OCI-LY1 (cell line): ENCODE results near the gene S100A5.
"Not testable (repeated sequence)": the region's sequence is repeated elsewhere in the genome, so short reads cannot be mapped to it uniquely, and the experiment has no call there.

Experiments used
- H2AFZ ChIP-seq: fragments of 200-600 bp; sonication (generic), shearing (Covaris generic); 2 replicates; pipeline ENCODE4 v1.6.0; 2014; ENCODE audit warnings: antibody characterized with exemption, mild to moderate bottlenecking, low read length
- H3F3A ChIP-seq: fragments of 200-600 bp; sonication (generic), shearing (Covaris generic); 2 replicates; pipeline ENCODE4 v1.6.0; 2014; ENCODE audit warnings: mild to moderate bottlenecking, antibody characterized with exemption, low read length, moderate library complexity; ENCODE audit not compliant: insufficient read depth
- H3K27ac ChIP-seq: fragments of 200-600 bp; sonication (generic); 2 replicates; pipeline ENCODE4 v1.5.1; 2014; ENCODE audit warnings: low read length, mixed run types, mild to moderate bottlenecking, low read depth; ENCODE audit not compliant: poor library complexity, severe bottlenecking
- H3K27me3 ChIP-seq: fragments of 200-600 bp; sonication (generic); 2 replicates; pipeline ENCODE4 v1.6.0; 2014; ENCODE audit warnings: antibody characterized with exemption, mild to moderate bottlenecking, low read length, moderate library complexity; ENCODE audit not compliant: insufficient read depth
- H3K36me3 ChIP-seq: fragments of 200-600 bp; sonication (generic); 2 replicates; pipeline ENCODE4 v1.6.1; 2014; ENCODE audit warnings: mild to moderate bottlenecking, antibody characterized with exemption, low read length, moderate library complexity, mixed read lengths; ENCODE audit not compliant: insufficient read depth
- H3K4me1 ChIP-seq: fragments of 200-600 bp; sonication (generic); 2 replicates; pipeline ENCODE4 v1.5.1; 2014; ENCODE audit warnings: mild to moderate bottlenecking, low read length, moderate library complexity; ENCODE audit not compliant: insufficient read depth, severe bottlenecking
- H3K4me2 ChIP-seq: fragments of 200-600 bp; sonication (generic), shearing (Covaris generic); 2 replicates; pipeline ENCODE4 v1.6.1; 2014; ENCODE audit warnings: low read length
- H3K4me3 ChIP-seq: fragments of 200-600 bp; sonication (generic); 2 replicates; pipeline ENCODE4 v1.5.1; 2014; ENCODE audit warnings: low read length, low read depth, mild to moderate bottlenecking, mixed read lengths; ENCODE audit not compliant: poor library complexity, severe bottlenecking
- H3K79me2 ChIP-seq: fragments of 200-600 bp; shearing (Covaris generic); 2 replicates; pipeline ENCODE4 v1.6.1; 2016; ENCODE audit warnings: mixed run types, low read length, mixed read lengths; ENCODE audit not compliant: insufficient read depth
- H3K9ac ChIP-seq: fragments of 200-600 bp; sonication (generic), shearing (Covaris generic); 2 replicates; pipeline ENCODE4 v1.6.1; 2014; ENCODE audit warnings: mild to moderate bottlenecking, low read length, mixed read lengths
- H3K9me2 ChIP-seq: fragments of 200-600 bp; sonication (generic), shearing (Covaris generic); 2 replicates; pipeline ENCODE4 v1.6.1; 2014; ENCODE audit warnings: low read depth, mild to moderate bottlenecking, low read length, mixed read lengths
- H3K9me3 ChIP-seq: fragments of 200-600 bp; shearing (Covaris generic); 2 replicates; pipeline ENCODE4 v1.6.1; 2014; ENCODE audit warnings: low read length, mixed read lengths
- H4K20me1 ChIP-seq: fragments of 200-600 bp; sonication (generic), shearing (Covaris generic); 2 replicates; pipeline ENCODE4 v1.6.0; 2016; ENCODE audit warnings: mild to moderate bottlenecking, low read length; ENCODE audit not compliant: insufficient read depth
- EZH2 ChIP-seq: fragments of 200-600 bp; sonication (generic), shearing (Covaris generic); IDR thresholded peaks from 2 replicates; pipeline ENCODE4 v1.8.0; 2017; ENCODE audit warnings: borderline replicate concordance, mixed run types, mild to moderate bottlenecking, antibody characterized with exemption, low read length, moderate library complexity, mixed read lengths
- TF ChIP-seq, protein P1 (sequence below): fragments of 200-600 bp; sonication (generic), shearing (Covaris generic); IDR thresholded peaks from 2 replicates; pipeline ENCODE4 v1.5.1; 2017; ENCODE audit warnings: mild to moderate bottlenecking, antibody characterized with exemption, low read length, moderate library complexity, mixed read lengths

S100A5 gene

DNA sequence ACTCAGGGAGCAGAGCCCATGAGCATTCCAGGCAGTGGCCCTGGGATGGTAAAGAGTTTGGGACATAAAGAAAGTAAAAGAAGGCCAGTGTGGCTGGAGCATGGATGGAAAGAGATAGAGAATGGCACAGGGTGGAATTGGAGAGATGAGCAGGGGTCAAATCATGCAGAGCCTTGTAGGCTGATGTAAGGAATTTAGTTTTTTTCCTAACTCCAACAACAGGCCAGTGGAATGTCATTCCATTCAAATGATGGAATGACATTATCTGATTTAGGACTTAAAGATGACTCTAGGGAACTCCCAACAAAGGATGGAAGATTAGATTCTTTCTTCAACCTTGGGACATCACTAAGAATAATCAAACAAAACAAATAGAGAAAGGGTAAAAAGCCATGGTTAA is 37.8 kb upstream of the S100A5 start:
- Histone ChIP-seq H3K27me3 (no peaks in the 10 kb centered on the region), H3F3A (no peaks in the 10 kb centered on the region), H4K20me1 (no peaks in the 10 kb centered on the region), H3K36me3 (no peaks in the 10 kb centered on the region), H3K9me2 (no peaks in the 10 kb centered on the region; the same call in 1 of the 2 replicates), H3K79me2 (no peaks in the 10 kb centered on the region), H3K9me3 (no peaks in the 10 kb centered on the region), H2AFZ (no peak overlapping the region), H3K27ac (no peak overlapping the region), H3K9ac (no peak overlapping the region), H3K4me1 (no peaks in the 10 kb centered on the region), H3K4me3 (no peak overlapping the region), H3K4me2 (no peak overlapping the region)
- TF ChIP-seq, protein P1, sequence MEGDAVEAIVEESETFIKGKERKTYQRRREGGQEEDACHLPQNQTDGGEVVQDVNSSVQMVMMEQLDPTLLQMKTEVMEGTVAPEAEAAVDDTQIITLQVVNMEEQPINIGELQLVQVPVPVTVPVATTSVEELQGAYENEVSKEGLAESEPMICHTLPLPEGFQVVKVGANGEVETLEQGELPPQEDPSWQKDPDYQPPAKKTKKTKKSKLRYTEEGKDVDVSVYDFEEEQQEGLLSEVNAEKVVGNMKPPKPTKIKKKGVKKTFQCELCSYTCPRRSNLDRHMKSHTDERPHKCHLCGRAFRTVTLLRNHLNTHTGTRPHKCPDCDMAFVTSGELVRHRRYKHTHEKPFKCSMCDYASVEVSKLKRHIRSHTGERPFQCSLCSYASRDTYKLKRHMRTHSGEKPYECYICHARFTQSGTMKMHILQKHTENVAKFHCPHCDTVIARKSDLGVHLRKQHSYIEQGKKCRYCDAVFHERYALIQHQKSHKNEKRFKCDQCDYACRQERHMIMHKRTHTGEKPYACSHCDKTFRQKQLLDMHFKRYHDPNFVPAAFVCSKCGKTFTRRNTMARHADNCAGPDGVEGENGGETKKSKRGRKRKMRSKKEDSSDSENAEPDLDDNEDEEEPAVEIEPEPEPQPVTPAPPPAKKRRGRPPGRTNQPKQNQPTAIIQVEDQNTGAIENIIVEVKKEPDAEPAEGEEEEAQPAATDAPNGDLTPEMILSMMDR, result no peak
- no peak for TF ChIP-seq EZH2

DNA sequence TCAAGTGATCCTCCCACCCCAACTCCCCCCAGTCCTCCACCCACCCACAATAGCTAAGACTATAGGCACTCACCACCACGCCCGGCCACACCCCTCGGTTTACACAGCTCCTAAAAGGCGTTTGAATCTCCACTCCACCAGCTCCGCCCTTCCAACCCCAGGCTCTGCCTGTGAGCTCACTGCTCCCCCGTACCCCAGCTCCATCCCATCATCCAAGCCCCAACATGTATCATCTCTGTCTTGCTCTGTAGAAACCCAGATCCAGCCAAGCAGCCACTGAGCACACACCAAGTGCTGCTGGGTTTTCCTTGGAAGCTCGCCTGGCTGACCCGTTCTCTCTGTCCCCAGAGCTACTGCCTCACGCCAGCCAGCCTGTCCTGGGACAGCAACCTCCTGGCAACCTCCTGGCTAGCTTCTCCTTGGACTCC is 36.9 kb upstream of the S100A5 start:
- Histone ChIP-seq H2AFZ (no peak overlapping the region), H3K27me3 (no peaks in the 10 kb centered on the region), H3K9ac (no peak overlapping the region), H4K20me1 (no peaks in the 10 kb centered on the region), H3K4me1 (no peaks in the 10 kb centered on the region), H3K9me3 (no peaks in the 10 kb centered on the region), H3F3A (no peaks in the 10 kb centered on the region), H3K36me3 (no peaks in the 10 kb centered on the region), H3K79me2 (no peaks in the 10 kb centered on the region), H3K4me2 (no peak overlapping the region), H3K4me3 (no peak overlapping the region), H3K9me2 (no peaks in the 10 kb centered on the region; the same call in 1 of the 2 replicates), H3K27ac (no peak overlapping the region)
- no peak for TF ChIP-seq EZH2
- TF ChIP-seq, protein P1, result no peak

DNA sequence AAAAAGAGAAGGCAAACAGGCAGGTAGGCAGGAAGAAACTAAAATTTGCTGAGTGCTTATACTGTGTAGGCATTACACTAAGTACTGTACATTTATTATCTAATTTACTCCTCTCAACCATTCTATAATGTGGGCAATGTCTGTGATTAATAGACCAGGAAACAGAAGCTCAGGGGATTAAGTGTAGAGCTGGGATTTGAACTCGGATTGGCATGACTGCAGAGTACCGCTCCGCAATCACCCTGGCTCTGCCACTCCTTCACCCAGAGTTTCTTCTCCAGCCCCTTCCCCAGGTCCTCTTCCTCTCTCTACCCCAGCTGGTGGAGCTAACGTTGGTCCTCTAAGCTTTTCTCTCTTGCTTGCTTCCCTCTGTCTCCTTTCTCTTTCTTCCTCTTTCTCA is 36.4 kb upstream of the S100A5 start:
- Histone ChIP-seq H3F3A (no peaks in the 10 kb centered on the region), H3K4me2 (no peak overlapping the region), H3K27ac (no peak overlapping the region), H2AFZ (no peak overlapping the region), H3K9ac (no peak overlapping the region), H3K9me3 (no peaks in the 10 kb centered on the region), H3K4me3 (no peak overlapping the region), H3K36me3 (no peaks in the 10 kb centered on the region), H3K9me2 (no peaks in the 10 kb centered on the region; the same call in 1 of the 2 replicates), H3K4me1 (no peaks in the 10 kb centered on the region), H3K27me3 (no peaks in the 10 kb centered on the region), H4K20me1 (no peaks in the 10 kb centered on the region), H3K79me2 (no peaks in the 10 kb centered on the region)
- TF ChIP-seq, protein P1, result no peak
- TF ChIP-seq EZH2, result no peak

DNA sequence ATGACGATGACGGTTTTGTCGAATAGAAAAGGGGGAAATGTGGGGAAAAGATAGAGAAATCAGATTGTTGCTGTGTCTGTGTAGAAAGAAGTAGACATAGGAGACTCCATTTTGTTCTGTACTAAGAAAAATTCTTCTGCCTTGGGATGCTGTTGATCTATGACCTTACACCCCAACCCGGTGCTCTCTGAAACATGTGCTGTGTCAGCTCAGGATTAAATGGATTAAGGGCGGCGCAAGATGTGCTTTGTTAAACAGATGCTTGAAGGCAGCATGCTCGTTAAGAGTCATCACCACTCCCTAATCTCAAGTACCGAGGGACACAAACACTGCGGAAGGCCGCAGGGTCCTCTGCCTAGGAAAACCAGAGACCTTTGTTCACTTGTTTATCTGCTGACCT is 34.8 kb upstream of the S100A5 start:
- not testable (repeated sequence) for H3K27ac ChIP-seq, H3K9me3 ChIP-seq, H3K36me3 ChIP-seq, H2AFZ ChIP-seq, H3K4me1 ChIP-seq, H3K4me2 ChIP-seq, H4K20me1 ChIP-seq, H3K9ac ChIP-seq, H3K79me2 ChIP-seq, H3K4me3 ChIP-seq, H3F3A ChIP-seq, H3K9me2 ChIP-seq, H3K27me3 ChIP-seq

DNA sequence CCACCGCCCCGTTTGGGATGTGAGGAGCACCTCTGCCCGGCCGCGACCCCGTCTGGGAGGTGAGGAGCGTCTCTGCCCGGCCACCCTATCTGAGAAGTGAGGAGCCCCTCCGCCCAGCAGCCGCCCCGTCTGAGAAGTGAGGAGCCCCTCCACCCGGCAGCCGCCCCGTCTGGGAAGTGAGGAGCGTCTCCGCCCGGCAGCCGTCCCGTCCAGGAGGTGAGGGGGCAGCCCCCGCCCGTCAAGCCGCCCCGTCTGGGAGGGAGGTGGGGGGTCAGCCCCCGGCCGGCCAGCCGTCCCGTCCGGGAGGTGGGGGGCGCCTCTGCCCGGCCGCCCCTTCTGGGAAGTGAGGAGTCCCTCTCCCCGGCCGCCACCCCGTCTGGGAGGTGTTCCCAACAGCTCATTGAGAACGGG is 34.4 kb upstream of the S100A5 start:
- not testable (repeated sequence) for H3K79me2 ChIP-seq, H2AFZ ChIP-seq, H3K9ac ChIP-seq, H3K9me3 ChIP-seq, H3K4me1 ChIP-seq, H3K4me2 ChIP-seq, H3K36me3 ChIP-seq, H3F3A ChIP-seq, H3K27me3 ChIP-seq, H3K9me2 ChIP-seq, H3K27ac ChIP-seq, H4K20me1 ChIP-seq, H3K4me3 ChIP-seq
